CD4-positive, CD25-positive, alpha-beta regulatory T cell (primary cell): Measurements from ENCODE around the gene BPNT1. TPM values are rescaled to one million over a fixed set of nuclear protein-coding genes. Genes with fewer than 3 reads are reported as not detected.
"Not testable (repeated sequence)": the region's sequence is repeated elsewhere in the genome, so short reads cannot be mapped to it uniquely, and the experiment has no call there.

ENCODE experiments used
- ATAC-seq, 2 donors: fragments of 150-1000 bp; cut with Tn5 transposase; one replicate each; pipeline ENCODE4 v1.10.0; 2021; ENCODE audit warnings: low read depth in 2 of 2, moderate number of reproducible peaks in 2 of 2, moderate library complexity in 1 of 2
- DNase-seq, 3 donors: peaks; one replicate each; pipeline versions ENCODE4 v3.0.0 to v3.0.0-alpha.2; 2012 to 2022; ENCODE audit warnings: mixed read lengths in 1 of 3
- H3K27ac ChIP-seq: one replicate; pipeline ENCODE4 v1.7.0; 2013; ENCODE audit warnings: mild to moderate bottlenecking, low read length; ENCODE audit not compliant: insufficient read depth, poor library complexity, severe bottlenecking
- H3K27me3 ChIP-seq: one replicate; pipeline ENCODE4 v1.7.0; 2013; ENCODE audit warnings: low read length; ENCODE audit not compliant: control insufficient read depth, insufficient read depth
- H3K36me3 ChIP-seq: one replicate; pipeline ENCODE4 v1.7.0; 2013; ENCODE audit warnings: mild to moderate bottlenecking, low read length, moderate library complexity; ENCODE audit not compliant: control insufficient read depth, insufficient read depth
- H3K4me1 ChIP-seq: 2 replicates; pipeline ENCODE4 v1.7.0; 2013; ENCODE audit warnings: mild to moderate bottlenecking, low read length; ENCODE audit not compliant: insufficient read depth, control insufficient read depth, poor library complexity, severe bottlenecking
- H3K4me3 ChIP-seq: one replicate; pipeline ENCODE4 v1.7.0; 2013; ENCODE audit warnings: low read depth, mild to moderate bottlenecking, low read length, moderate library complexity
- H3K9me3 ChIP-seq, 2 experiments: 1 replicate in 1 of 2; 2 replicates in 1 of 2; pipeline ENCODE4 v1.7.0; 2013; ENCODE audit warnings: low read length in 2 of 2, mild to moderate bottlenecking in 1 of 2, moderate library complexity in 1 of 2; ENCODE audit not compliant: control insufficient read depth in 2 of 2
- H3K27ac Mint-ChIP-seq, 3 donors: one replicate each; pipeline ENCODE4 v1.8.0; 2020 to 2022; ENCODE audit warnings: mild to moderate bottlenecking in 3 of 3, mixed read lengths in 3 of 3, moderate library complexity in 2 of 3
- H3K27me3 Mint-ChIP-seq: one replicate; pipeline ENCODE4 v1.8.0; 2022; ENCODE audit warnings: mild to moderate bottlenecking, mixed read lengths
- H3K36me3 Mint-ChIP-seq: one replicate; pipeline ENCODE4 v1.8.0; 2020; ENCODE audit warnings: mixed read lengths
- H3K4me1 Mint-ChIP-seq, 4 donors: one replicate each; pipeline ENCODE4 v1.8.0; 2020 to 2022; ENCODE audit warnings: mixed read lengths in 4 of 4, mild to moderate bottlenecking in 1 of 4
- H3K4me3 Mint-ChIP-seq, 4 donors: one replicate each; pipeline ENCODE4 v1.8.0; 2020 to 2022; ENCODE audit warnings: mild to moderate bottlenecking in 4 of 4, mixed read lengths in 4 of 4, moderate library complexity in 3 of 4
- H3K9me3 Mint-ChIP-seq, 7 donors: one replicate each; pipeline ENCODE4 v1.8.0; 2020 to 2022; ENCODE audit warnings: mixed read lengths in 7 of 7, mild to moderate bottlenecking in 3 of 7, moderate library complexity in 2 of 7
- polyA plus RNA-seq, 4 donors: library from polyadenylated mRNA; unstranded; fragments of 300-500 nt; fragmentation: Illumina TruSeq; gene quantifications; one replicate each; pipeline ENCODE4 v1.2.3, GENCODE V29; 2021
- total RNA-seq: library from RNA; stranded (reverse); gene quantifications from one replicate; pipeline ENCODE4 v1.2.3, GENCODE V29; 2022

The BPNT1 gene
- total and polyA plus RNA-seq, 5 donors from 2014 or later, result 7.7 to 24.0 (median 15.8) TPM

DNA sequence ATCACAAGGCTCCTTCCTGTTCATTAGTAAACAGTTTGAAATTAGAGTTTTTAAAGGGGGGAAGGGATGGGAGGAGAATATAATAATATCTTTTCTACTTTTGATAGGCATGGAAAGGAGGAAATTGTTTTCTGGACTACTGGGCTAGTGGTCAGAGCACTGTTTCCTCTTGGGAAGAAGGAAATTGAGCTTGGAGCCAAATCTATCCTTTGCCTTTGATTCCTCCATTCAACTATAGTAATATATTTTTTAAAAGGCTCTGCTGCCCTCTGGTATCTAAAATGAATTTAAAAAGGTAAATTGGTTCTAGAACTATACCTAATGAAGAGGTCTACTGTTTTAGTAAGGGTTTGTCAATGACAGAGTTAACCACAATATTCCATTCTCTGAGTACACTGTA, 10.2 kb upstream of the BPNT1 start:
- Mint-ChIP-seq H3K4me1 (peaks cover 18 to 29% (median 25%) of the 10 kb centered on the region in 4 donors), H3K36me3 (peaks cover 23% of the 10 kb centered on the region), H3K27ac (peak overlapping the region in 1 of 3 donors; percentile 22), H3K4me3 (no peak overlapping the region), H3K9me3 (no peaks in the 10 kb centered on the region), H3K27me3 (no peaks in the 10 kb centered on the region)
- Histone ChIP-seq H3K27ac (no peak overlapping the region), H3K36me3 (peaks cover 65% of the 10 kb centered on the region), H3K4me3 (no peak overlapping the region), H3K27me3 (no peaks in the 10 kb centered on the region), H3K4me1 (peaks cover 11% of the 10 kb centered on the region), H3K9me3 (no peaks in the 10 kb centered on the region)
- no peak for DNase-seq
- ATAC-seq, result no peak

DNA sequence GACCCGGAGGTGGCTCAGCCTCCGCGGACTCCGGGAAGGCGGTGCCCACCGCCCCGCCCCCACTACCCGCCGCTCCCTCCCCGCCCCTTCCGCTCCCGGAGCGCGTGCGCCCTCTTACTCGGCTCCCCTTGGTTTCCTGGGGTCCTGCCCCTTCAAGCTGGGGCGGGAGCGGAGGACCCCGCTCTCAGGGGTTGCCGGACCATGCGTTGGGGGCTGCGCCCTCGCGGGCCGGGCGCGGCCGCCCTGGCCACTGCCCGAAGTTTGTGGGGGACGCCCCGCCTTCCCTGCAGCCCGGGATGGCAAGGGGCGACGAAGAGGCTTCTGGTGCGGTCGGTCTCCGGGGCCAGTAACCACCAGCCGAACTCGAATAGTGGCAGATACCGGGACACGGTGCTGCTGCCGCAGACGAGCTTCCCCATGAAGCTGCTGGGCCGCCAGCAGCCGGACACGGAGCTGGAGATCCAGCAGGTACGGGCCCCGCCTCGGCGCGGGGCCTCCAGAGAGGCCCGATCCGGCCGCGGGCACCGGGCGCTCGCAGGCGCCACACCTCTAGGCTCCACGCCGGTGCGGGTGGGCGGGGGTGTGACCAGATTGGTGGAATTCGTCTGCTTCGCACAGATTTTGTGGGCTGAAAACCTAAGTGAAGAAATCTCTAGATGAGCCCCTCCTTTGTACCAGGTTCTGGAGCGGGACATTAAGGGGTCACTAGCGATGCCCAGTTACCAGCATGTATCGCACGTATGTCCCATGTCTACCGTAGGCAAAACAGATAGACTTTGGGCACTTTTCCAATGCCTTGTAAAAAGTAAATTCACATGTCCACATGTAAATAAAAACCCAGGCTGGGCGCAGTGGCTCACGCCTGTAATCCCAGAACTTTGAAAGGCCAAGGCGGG, 4.7 kb upstream of the BPNT1 start, which contains the start of gene IARS2:
Gene IARS2, plus strand, starts transcription at position 117 of the 896 bp plus-strand sequence. Its CDS starts 85 bp downstream, at position 202.
- Mint-ChIP-seq H3K4me1 (peaks cover 28 to 42% (median 35%) of the 10 kb centered on the region in 4 donors), H3K27me3 (peaks cover 4% of the 10 kb centered on the region), H3K36me3 (peaks cover 12% of the 10 kb centered on the region), H3K27ac (peak within 1 kb of the TSS in 2 of 3 donors; percentile 64 to 76), H3K9me3 (peaks cover 0 to 2% (median 0%) of the 10 kb centered on the region in 7 donors), H3K4me3 (peak within 1 kb of the TSS; percentile 78 to 92 (median 84))
- H3K9me3 ChIP-seq, result no peaks in the 10 kb centered on the region
- H3K4me1 ChIP-seq, result peaks cover 23% of the 10 kb centered on the region
- H3K36me3 ChIP-seq, result peaks cover 18% of the 10 kb centered on the region
- peak within 1 kb of the TSS; percentile 90 for H3K4me3 ChIP-seq
- peak within 1 kb of the TSS; percentile 80 for H3K27ac ChIP-seq
- ATAC-seq (peak; percentile 82 to 85), DNase-seq (peak; percentile 89 to 92 (median 89))
- H3K27me3 ChIP-seq, result no peaks in the 10 kb centered on the region

DNA sequence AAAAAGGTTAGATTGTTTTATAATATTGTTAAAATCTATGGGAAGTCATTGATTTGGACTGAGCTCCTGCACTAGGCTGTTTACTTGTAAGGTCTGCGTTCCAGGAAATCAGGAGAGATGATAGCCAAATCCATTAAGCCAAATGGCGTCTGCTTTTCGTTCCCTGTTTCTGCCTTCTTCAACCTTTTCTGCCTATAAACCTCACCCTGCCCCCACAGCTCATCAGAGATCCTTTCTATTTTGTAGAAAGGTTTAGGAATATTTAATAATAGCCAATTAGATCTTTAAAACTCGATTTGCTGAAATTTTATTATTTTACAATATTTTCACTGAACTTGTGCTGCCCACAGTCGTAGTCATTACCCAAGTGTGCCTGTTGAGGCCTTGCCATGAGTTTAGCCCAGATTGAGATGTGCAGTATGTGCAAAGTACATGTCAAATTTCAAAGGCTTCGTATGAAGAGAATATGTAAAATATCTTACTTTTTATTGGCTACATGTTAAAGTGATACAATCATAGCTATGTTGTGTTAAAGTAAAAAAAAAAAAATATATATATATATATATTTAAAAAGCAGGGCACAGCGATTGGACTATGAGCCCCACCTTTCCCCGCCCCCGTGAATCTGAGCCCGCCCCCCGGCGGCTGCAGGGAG, 3.9 kb upstream of the BPNT1 start:
- DNase-seq (no peak), ATAC-seq (no peak)
- Mint-ChIP-seq H3K4me3 (peak overlapping the region; percentile 50 to 87 (median 73)), H3K9me3 (peaks cover 0 to 2% (median 0%) of the 10 kb centered on the region in 7 donors), H3K27me3 (peaks cover 4% of the 10 kb centered on the region), H3K36me3 (peaks cover 11% of the 10 kb centered on the region), H3K27ac (peak overlapping the region in 2 of 3 donors; percentile 36 to 64), H3K4me1 (peaks cover 28 to 45% (median 37%) of the 10 kb centered on the region in 4 donors)
- H3K4me1 ChIP-seq, result peaks cover 27% of the 10 kb centered on the region
- no peaks in the 10 kb centered on the region for H3K9me3 ChIP-seq
- H3K4me3 ChIP-seq, result peak overlapping the region; percentile 81
- H3K27ac ChIP-seq, result no peak overlapping the region
- H3K27me3 ChIP-seq, result no peaks in the 10 kb centered on the region
- peaks cover 16% of the 10 kb centered on the region for H3K36me3 ChIP-seq

DNA sequence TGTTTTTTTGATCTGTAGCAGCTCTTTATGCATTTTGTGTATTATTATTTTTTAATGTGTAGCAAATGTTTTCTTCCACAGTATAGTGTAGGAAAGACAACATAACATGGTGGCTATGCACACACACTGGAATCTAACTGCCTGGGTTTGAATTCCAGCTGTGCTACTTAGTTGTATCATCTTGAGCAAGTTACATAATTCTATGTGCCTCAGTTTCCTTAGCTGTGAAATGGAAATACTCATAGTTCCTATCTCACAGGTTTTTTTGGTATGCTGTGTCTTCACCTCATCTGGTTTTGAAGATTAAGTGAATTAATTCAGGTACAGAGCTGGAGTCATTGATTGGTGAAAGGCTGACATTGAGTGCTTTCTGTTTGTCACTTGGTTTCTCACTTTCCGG, 3.1 kb upstream of the BPNT1 start:
- Mint-ChIP-seq H3K36me3 (peaks cover 7% of the 10 kb centered on the region), H3K9me3 (peaks cover 0 to 2% (median 0%) of the 10 kb centered on the region in 7 donors), H3K4me3 (peak overlapping the region; percentile 41 to 87 (median 56)), H3K4me1 (peaks cover 24 to 42% (median 33%) of the 10 kb centered on the region in 4 donors), H3K27ac (peak overlapping the region in 1 of 3 donors; percentile 64), H3K27me3 (peaks cover 4% of the 10 kb centered on the region)
- Histone ChIP-seq H3K27ac (no peak overlapping the region), H3K4me3 (no peak overlapping the region), H3K36me3 (peaks cover 10% of the 10 kb centered on the region), H3K9me3 (no peaks in the 10 kb centered on the region), H3K4me1 (peaks cover 27% of the 10 kb centered on the region), H3K27me3 (no peaks in the 10 kb centered on the region)
- DNase-seq (no peak), ATAC-seq (no peak)

DNA sequence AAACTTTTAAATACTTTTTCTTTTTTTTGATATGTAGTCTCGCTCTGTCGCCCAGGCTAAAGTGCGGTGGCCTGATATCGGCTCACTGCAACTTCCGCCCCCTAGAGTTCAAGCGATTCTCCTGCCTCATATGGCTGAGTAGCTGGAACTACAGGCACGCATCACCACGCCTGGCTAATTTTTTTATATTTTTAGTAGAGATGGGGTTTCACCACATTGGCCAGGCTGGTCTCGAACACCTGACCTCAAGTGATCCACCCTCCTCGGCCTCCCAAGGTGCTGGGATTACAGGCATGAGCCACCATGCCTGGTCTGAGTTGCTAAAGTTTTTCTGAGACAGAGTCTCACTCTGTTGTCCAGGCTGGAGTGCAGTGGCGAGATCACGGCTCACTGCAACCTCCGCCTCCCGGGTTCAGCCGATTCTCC, 3.3 kb downstream of the BPNT1 start:
- H3K36me3 ChIP-seq, H3K27me3 ChIP-seq, H3K36me3 Mint-ChIP-seq, H3K27ac ChIP-seq, H3K9me3 ChIP-seq, DNase-seq, H3K4me3 Mint-ChIP-seq, H3K9me3 Mint-ChIP-seq, ATAC-seq, H3K27me3 Mint-ChIP-seq, H3K27ac Mint-ChIP-seq, H3K4me3 ChIP-seq: not testable (repeated sequence)
- peaks cover 14 to 28% (median 17%) of the 10 kb centered on the region in 4 donors for H3K4me1 Mint-ChIP-seq
- peaks cover 11% of the 10 kb centered on the region for H3K4me1 ChIP-seq

DNA sequence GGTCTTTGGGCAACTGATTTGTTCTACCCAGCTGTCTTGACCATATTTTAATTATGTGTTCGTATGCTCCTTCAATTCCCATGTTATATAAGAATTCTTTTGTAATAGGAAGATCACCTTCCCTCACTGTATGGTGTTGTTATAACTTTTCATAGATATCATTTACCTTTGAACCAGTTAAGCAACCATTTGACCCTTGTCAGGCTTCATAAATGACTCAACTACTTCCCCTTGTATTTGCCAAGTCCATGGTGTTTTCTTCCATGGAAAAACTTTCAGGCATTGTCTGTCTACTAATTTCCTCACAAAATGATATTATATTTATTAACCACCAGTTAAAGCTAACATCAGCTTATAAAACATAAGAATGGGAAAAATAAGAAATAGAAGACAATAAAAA, 5.1 kb downstream of the BPNT1 start:
- peaks cover 3% of the 10 kb centered on the region for H3K36me3 ChIP-seq
- Mint-ChIP-seq H3K9me3 (no peaks in the 10 kb centered on the region), H3K27me3 (no peaks in the 10 kb centered on the region), H3K27ac (no peak overlapping the region), H3K4me1 (peaks cover 4 to 23% (median 14%) of the 10 kb centered on the region in 4 donors), H3K4me3 (peak overlapping the region in 2 of 4 donors; percentile 17 to 27), H3K36me3 (peaks cover 14% of the 10 kb centered on the region)
- no peak overlapping the region for H3K27ac ChIP-seq
- no peak overlapping the region for H3K4me3 ChIP-seq
- DNase-seq (no peak), ATAC-seq (no peak)
- H3K27me3 ChIP-seq, result no peaks in the 10 kb centered on the region
- H3K4me1 ChIP-seq, result peaks cover 4% of the 10 kb centered on the region
- H3K9me3 ChIP-seq, result no peaks in the 10 kb centered on the region

DNA sequence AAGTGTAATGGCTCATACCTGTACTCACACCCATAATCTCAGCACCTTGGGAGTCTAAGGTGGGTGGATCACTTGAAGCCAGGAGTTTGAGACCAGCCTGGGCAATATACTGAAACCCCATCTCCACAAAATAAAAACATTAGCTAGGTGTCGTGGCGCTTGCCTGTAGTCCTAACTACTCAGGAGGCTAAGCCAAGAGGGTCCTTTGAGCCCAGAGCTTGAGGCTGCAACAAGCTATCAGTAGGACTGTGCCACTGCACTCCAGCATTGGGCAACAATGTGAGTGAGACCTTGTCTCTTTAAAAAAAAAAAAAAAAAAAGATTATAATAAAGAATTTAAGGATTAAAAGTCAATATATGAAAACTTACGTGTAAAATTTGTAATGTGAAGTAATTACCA, 11.7 kb downstream of the BPNT1 start:
- ATAC-seq (no peak), DNase-seq (no peak)
- no peak overlapping the region for H3K27ac ChIP-seq
- H3K9me3 Mint-ChIP-seq, result no peaks in the 10 kb centered on the region
- H3K4me3 ChIP-seq, result no peak overlapping the region
- H3K4me1 ChIP-seq, result no peaks in the 10 kb centered on the region
- H3K9me3 ChIP-seq, result no peaks in the 10 kb centered on the region
- H3K27me3 Mint-ChIP-seq, result no peaks in the 10 kb centered on the region
- no peak overlapping the region for H3K27ac Mint-ChIP-seq
- H3K4me3 Mint-ChIP-seq, result no peak overlapping the region
- H3K36me3 ChIP-seq, result peaks cover 21% of the 10 kb centered on the region
- peaks cover 27% of the 10 kb centered on the region for H3K36me3 Mint-ChIP-seq
- H3K4me1 Mint-ChIP-seq, result peaks cover 0 to 9% (median 5%) of the 10 kb centered on the region in 4 donors
- no peaks in the 10 kb centered on the region for H3K27me3 ChIP-seq
